ENCODE measurements around the gene DOC2B.

DOC2B gene

DNA sequence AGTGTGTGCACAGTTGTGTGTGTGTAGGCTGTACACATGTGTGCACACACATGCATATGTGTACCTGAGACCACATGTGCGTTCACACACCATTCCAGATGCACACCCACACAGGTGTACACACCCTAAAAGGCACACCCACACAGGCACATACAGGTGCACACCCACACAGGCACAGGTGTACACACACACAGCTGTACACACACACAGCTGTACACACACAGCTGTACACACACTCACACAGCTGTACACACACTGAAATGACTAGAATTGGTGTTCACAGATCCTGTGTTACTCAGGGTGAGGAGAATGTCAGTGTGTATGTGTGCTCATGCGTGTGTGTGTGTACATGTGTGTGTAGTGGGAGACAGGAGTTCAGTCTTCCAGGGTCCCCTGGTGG, 15.9 kb upstream of the DOC2B start:
- H3K4me2 ChIP-seq (ENCODE audit: low read length) = no peak overlapping the region
- no peaks in the 10 kb centered on the region for H4K20me1 ChIP-seq (ENCODE audit: insufficient read depth, low read length)
- no peak overlapping the region for H3K4me3 ChIP-seq (ENCODE audit: low read length)
- TF ChIP-seq EZH2phosphoT487 (IDR thresholded peaks at IDR 0.05; ENCODE audit: low read depth) = no peak
- TF ChIP-seq, protein P1, sequence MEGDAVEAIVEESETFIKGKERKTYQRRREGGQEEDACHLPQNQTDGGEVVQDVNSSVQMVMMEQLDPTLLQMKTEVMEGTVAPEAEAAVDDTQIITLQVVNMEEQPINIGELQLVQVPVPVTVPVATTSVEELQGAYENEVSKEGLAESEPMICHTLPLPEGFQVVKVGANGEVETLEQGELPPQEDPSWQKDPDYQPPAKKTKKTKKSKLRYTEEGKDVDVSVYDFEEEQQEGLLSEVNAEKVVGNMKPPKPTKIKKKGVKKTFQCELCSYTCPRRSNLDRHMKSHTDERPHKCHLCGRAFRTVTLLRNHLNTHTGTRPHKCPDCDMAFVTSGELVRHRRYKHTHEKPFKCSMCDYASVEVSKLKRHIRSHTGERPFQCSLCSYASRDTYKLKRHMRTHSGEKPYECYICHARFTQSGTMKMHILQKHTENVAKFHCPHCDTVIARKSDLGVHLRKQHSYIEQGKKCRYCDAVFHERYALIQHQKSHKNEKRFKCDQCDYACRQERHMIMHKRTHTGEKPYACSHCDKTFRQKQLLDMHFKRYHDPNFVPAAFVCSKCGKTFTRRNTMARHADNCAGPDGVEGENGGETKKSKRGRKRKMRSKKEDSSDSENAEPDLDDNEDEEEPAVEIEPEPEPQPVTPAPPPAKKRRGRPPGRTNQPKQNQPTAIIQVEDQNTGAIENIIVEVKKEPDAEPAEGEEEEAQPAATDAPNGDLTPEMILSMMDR (IDR thresholded peaks at IDR 0.05; ENCODE audit: low read depth, low read length) = no peak
- H3K27me3 ChIP-seq (ENCODE audit: low read depth, low read length) = no peaks in the 10 kb centered on the region
- H3K27ac ChIP-seq (ENCODE audit: low read length) = no peak overlapping the region
- no peak overlapping the region for H2AFZ ChIP-seq (ENCODE audit: low read depth, low read length)
- no peaks in the 10 kb centered on the region for H3K79me2 ChIP-seq (ENCODE audit: low read length)
- peaks cover 10% of the 10 kb centered on the region for H3K4me1 ChIP-seq (ENCODE audit: low read length)
- H3K9me3 ChIP-seq (ENCODE audit: insufficient read depth, low read length) = no peaks in the 10 kb centered on the region
- H3K36me3 ChIP-seq (replicated peaks; ENCODE audit: low read depth, low read length) = no peaks in the 10 kb centered on the region
- no peak overlapping the region for H3K9ac ChIP-seq (ENCODE audit: low read length)

GRCh38 chr17:194828-195602, 13.6 kb upstream of the DOC2B start:
- Histone ChIP-seq H4K20me1 (ENCODE audit: insufficient read depth, low read length) (no peaks in the 10 kb centered on the region), H3K9ac (ENCODE audit: low read length) (no peak overlapping the region), H3K27ac (ENCODE audit: low read length) (no peak overlapping the region)

GRCh38 chr17:193841-194806, 12.7 kb upstream of the DOC2B start:
- H3K4me2 ChIP-seq (ENCODE audit: low read length) = no peak overlapping the region
- no peaks in the 10 kb centered on the region for H3K27me3 ChIP-seq (ENCODE audit: low read depth, low read length)
- H3K4me3 ChIP-seq (ENCODE audit: low read length) = no peak overlapping the region
- TF ChIP-seq, protein P1 (IDR thresholded peaks at IDR 0.05; ENCODE audit: low read depth, low read length) = no peak
- no peak for TF ChIP-seq EZH2phosphoT487 (IDR thresholded peaks at IDR 0.05; ENCODE audit: low read depth)
- H3K9me3 ChIP-seq (ENCODE audit: insufficient read depth, low read length) = no peaks in the 10 kb centered on the region
- no peaks in the 10 kb centered on the region for H4K20me1 ChIP-seq (ENCODE audit: insufficient read depth, low read length)
- H3K9ac ChIP-seq (ENCODE audit: low read length) = no peak overlapping the region
- no peaks in the 10 kb centered on the region for H3K36me3 ChIP-seq (replicated peaks; ENCODE audit: low read depth, low read length)
- peaks cover 20% of the 10 kb centered on the region for H3K4me1 ChIP-seq (ENCODE audit: low read length)
- no peaks in the 10 kb centered on the region for H3K79me2 ChIP-seq (ENCODE audit: low read length)
- no peak overlapping the region for H2AFZ ChIP-seq (ENCODE audit: low read depth, low read length)
- H3K27ac ChIP-seq (ENCODE audit: low read length) = no peak overlapping the region

More at GRCh38 chr17:194828-195602, 13.6 kb upstream of the DOC2B start:
- H3K79me2 ChIP-seq (ENCODE audit: low read length) = no peaks in the 10 kb centered on the region
- no peak overlapping the region for H3K4me3 ChIP-seq (ENCODE audit: low read length)
- TF ChIP-seq EZH2phosphoT487 (IDR thresholded peaks at IDR 0.05; ENCODE audit: low read depth) = no peak
- TF ChIP-seq, protein P1 (IDR thresholded peaks at IDR 0.05; ENCODE audit: low read depth, low read length) = no peak
- H2AFZ ChIP-seq (ENCODE audit: low read depth, low read length) = peak overlapping the region; percentile 91
- H3K9me3 ChIP-seq (ENCODE audit: insufficient read depth, low read length) = no peaks in the 10 kb centered on the region
- H3K4me1 ChIP-seq (ENCODE audit: low read length) = peaks cover 12% of the 10 kb centered on the region
- H3K27me3 ChIP-seq (ENCODE audit: low read depth, low read length) = no peaks in the 10 kb centered on the region
- H3K36me3 ChIP-seq (replicated peaks; ENCODE audit: low read depth, low read length) = no peaks in the 10 kb centered on the region
- peak overlapping the region; percentile 32 for H3K4me2 ChIP-seq (ENCODE audit: low read length)

- Histone ChIP-seq H3K4me1 (ENCODE audit: low read length) (peaks cover 28% of the 10 kb centered on the region), H3K9me3 (ENCODE audit: insufficient read depth, low read length) (no peaks in the 10 kb centered on the region), H3K79me2 (ENCODE audit: low read length) (no peaks in the 10 kb centered on the region), H3K27me3 (ENCODE audit: low read depth, low read length) (no peaks in the 10 kb centered on the region), H3K27ac (ENCODE audit: low read length) (no peak overlapping the region), H2AFZ (ENCODE audit: low read depth, low read length) (no peak overlapping the region), H3K4me2 (ENCODE audit: low read length) (no peak overlapping the region), H3K9ac (ENCODE audit: low read length) (no peak overlapping the region), H4K20me1 (ENCODE audit: insufficient read depth, low read length) (no peaks in the 10 kb centered on the region), H3K4me3 (ENCODE audit: low read length) (no peak overlapping the region), H3K36me3 (replicated peaks; ENCODE audit: low read depth, low read length) (no peaks in the 10 kb centered on the region)
- TF ChIP-seq, protein P1 (IDR thresholded peaks at IDR 0.05; ENCODE audit: low read depth, low read length) = no peak
- TF ChIP-seq EZH2phosphoT487 (IDR thresholded peaks at IDR 0.05; ENCODE audit: low read depth) = no peak
Measured at GRCh38 chr17:193426-193810, 12.0 kb upstream of the DOC2B start.
